BJ (cell line): ENCODE measurements around the gene ANO6. TPM values are rescaled to one million over a fixed set of nuclear protein-coding genes. Genes with fewer than 3 reads are reported as not detected.

Experiments
- CTCF ChIA-PET: fragments of 350-600 bp; formaldehyde crosslinking; extraction: SDS; loops from one replicate; lab custom pipeline; 2021; ENCODE audit warnings: antibody characterized with exemption, inconsistent platforms; lab: Yijun Ruan, JAX
- POLR2A ChIA-PET: fragments of 300-600 bp; sonication (Branson Sonifier 250); formaldehyde crosslinking; extraction: SDS; loops from one replicate; lab custom pipeline; 2021; ENCODE audit warnings: antibody characterized with exemption; lab: Charles Lee
- DNase-seq: peaks from one replicate; pipeline ENCODE4 v3.0.0-alpha.2; 2011; ENCODE audit warnings: low read depth
- H3K27me3 ChIP-seq: 2 replicates; pipeline ENCODE4 v1.6.0; 2011; ENCODE audit warnings: low read length; ENCODE audit not compliant: control insufficient read depth, insufficient read depth
- H3K36me3 ChIP-seq: 2 replicates; pipeline ENCODE4 v1.5.1; 2011; ENCODE audit warnings: low read length; ENCODE audit not compliant: control insufficient read depth, insufficient read depth
- H3K4me3 ChIP-seq: 2 replicates; pipeline ENCODE4 v1.5.1; 2011; ENCODE audit warnings: low read depth, mild to moderate bottlenecking, control low read depth, low read length
- polyA plus RNA-seq: library from polyadenylated mRNA; depleted of rRNA; stranded (reverse); fragments of >200 nt; gene quantifications from 2 replicates; pipeline ENCODE4 v1.2.3, GENCODE V29; 2011
- TF ChIP-seq, protein P1 (sequence below): IDR thresholded peaks from 2 replicates; pipeline ENCODE4 v1.5.1; 2011; ENCODE audit warnings: low read depth, mild to moderate bottlenecking, control low read depth, inconsistent platforms, low read length, moderate library complexity; ENCODE audit not compliant: insufficient read depth

The ANO6 gene
- polyA plus RNA-seq, 1 experiment = 45.8 TPM

DNA sequence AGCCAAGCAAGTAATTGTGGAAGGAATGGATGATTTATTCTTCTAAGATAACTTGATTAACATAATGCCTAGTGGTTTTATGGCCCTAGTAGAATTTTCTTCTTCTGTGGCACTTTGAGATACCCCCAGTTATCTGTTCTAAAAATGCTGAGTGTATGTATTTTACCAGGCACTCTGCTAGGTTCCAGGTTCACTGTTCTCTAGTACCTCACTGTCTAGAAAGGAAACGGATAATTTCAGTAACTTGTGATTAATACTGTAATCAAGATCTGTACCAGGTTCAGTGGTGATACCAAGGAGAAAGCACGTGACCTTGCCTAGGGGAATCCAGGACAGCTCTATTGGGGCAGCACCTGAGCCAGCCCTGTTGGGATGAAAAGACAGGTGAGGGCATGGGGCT lies 8.0 kb downstream of the ANO6 start:
- Histone ChIP-seq H3K36me3 (no peaks in the 10 kb centered on the region; the same call in 1 of the 2 replicates), H3K27me3 (no peaks in the 10 kb centered on the region), H3K4me3 (no peak overlapping the region)
- CTCF ChIA-PET = interaction anchor here (1.4 kb wide), 1 partner anchor 11 kb away, joined by 3 read pairs; no protein-coding TSS in a partner anchor
- TF ChIP-seq, protein P1, sequence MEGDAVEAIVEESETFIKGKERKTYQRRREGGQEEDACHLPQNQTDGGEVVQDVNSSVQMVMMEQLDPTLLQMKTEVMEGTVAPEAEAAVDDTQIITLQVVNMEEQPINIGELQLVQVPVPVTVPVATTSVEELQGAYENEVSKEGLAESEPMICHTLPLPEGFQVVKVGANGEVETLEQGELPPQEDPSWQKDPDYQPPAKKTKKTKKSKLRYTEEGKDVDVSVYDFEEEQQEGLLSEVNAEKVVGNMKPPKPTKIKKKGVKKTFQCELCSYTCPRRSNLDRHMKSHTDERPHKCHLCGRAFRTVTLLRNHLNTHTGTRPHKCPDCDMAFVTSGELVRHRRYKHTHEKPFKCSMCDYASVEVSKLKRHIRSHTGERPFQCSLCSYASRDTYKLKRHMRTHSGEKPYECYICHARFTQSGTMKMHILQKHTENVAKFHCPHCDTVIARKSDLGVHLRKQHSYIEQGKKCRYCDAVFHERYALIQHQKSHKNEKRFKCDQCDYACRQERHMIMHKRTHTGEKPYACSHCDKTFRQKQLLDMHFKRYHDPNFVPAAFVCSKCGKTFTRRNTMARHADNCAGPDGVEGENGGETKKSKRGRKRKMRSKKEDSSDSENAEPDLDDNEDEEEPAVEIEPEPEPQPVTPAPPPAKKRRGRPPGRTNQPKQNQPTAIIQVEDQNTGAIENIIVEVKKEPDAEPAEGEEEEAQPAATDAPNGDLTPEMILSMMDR = no peak
- DNase-seq = no peak
- POLR2A ChIA-PET = no interaction called here

DNA sequence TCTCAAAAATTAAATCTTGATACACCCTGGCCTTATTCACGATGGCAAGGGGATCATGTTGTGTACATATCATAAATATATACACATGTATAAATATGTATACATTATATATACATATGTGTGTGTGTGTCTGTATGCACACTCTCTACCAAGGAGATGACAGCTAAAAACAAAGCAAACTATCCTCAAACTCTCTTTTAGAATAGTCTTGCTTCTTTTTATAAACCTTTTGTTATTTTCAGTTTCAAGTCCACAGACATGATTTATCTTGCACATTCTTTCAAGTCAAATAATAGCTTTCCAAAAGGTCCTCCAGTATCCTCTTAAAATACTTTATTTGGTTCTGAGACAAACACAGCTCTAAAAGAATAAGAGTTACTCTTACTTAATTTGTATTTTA lies 8.4 kb downstream of the ANO6 start:
- CTCF ChIA-PET = interaction anchor here (0.7 to 0.8 kb wide), 2 partner anchors 29 to 39 kb away, joined by 3 read pairs; no protein-coding TSS in a partner anchor
- TF ChIP-seq, protein P1 = no peak
- POLR2A ChIA-PET = no interaction called here

DNA sequence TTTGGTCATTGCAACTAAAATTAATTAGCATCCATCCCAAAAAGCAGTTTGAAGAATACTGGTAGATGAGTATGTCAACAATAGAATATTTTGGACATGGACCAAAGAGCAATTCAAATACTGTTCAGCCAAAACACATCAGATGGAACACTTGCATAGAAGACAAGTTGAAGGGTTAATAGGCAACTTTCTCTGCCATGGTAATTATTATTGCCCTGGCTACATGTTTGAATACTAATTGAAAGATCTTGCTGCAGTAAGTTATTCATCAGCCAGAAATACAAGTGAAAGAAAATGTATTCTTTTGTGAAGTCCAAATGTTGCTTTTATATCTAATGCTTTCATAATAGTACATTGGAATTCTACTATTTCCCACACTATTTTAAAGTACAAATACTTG lies 10.1 kb downstream of the ANO6 start:
- ChIA-PET POLR2A (no interaction called here), CTCF (interaction anchor here (0.7 to 1.0 kb wide), 2 partner anchors 50 to 188 kb away, joined by 3 read pairs; no protein-coding TSS in a partner anchor)
- Histone ChIP-seq H3K27me3 (no peaks in the 10 kb centered on the region), H3K4me3 (no peak overlapping the region), H3K36me3 (no peaks in the 10 kb centered on the region; the same call in 1 of the 2 replicates)
- DNase-seq = no peak
- TF ChIP-seq, protein P1 = no peak

More for the DNA sequence above, 8.4 kb downstream of the ANO6 start:
- Histone ChIP-seq H3K4me3 (no peak overlapping the region), H3K27me3 (no peaks in the 10 kb centered on the region), H3K36me3 (no peaks in the 10 kb centered on the region; the same call in 1 of the 2 replicates)
- DNase-seq = no peak

DNA sequence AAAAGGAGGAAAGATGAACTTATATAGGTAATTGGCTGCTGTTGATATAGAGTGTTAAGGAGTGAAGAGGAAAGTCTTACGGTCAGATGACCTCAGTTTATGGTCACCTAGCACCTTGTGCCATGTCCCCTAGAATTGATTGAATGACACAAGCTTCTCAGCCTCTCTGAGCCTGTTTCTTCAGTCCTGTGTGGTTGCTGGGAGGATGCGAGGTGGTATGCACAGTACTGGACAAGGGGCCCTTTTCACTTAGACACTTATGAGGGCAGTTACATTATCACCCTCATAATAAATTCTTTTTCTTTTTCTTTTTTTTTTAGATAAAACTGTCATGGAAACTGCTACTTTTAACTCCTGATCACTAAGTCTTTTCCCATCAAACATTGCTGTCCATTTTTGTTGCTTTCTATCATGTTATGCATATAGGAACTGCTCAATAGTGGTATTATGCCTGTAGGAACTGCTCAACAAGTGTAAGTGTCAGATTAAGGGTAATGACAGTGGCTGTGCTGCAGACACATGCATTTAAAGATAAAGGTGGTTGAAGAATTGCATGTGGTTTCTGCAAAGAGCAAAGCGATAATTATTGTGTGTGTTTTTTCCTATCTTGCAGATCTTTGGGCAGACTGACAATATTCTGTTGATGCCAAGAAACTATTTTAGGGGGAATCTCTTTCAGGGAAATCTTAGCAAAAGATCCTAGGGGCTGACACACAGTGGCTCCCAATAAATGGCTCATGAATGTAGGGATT lies 11.6 kb downstream of the ANO6 start:
- ChIA-PET CTCF (no interaction called here), POLR2A (no interaction called here)
- DNase-seq = no peak

More for the DNA sequence above, 11.6 kb downstream of the ANO6 start:
- TF ChIP-seq, protein P1 = no peak
- Histone ChIP-seq H3K36me3 (no peaks in the 10 kb centered on the region; the same call in 1 of the 2 replicates), H3K4me3 (no peak overlapping the region), H3K27me3 (no peaks in the 10 kb centered on the region)
